HG03135 (cell line): ENCODE results near the gene MYH14.

Experiments used
- ATAC-seq: cut with Tn5 transposase; IDR thresholded peaks from one replicate; pipeline ENCODE4 v1.9.1; 2021; ENCODE audit warnings: mild to moderate bottlenecking, moderate library complexity; ENCODE audit not compliant: unreplicated experiment

MYH14 gene

GRCh38 chr19:50358483-50359327, 155.3 kb downstream of the MYH14 start:
- no peak for ATAC-seq

- no peak for ATAC-seq
These were observed 156.0 kb downstream of the MYH14 start for GRCh38 chr19:50359328-50359818.
